GM21526 (cell line): ENCODE results near the gene IGLON5.

Source experiments
- ATAC-seq: cut with Tn5 transposase; IDR thresholded peaks from one replicate; pipeline ENCODE4 v1.9.1; 2021; ENCODE audit warnings: moderate library complexity; ENCODE audit not compliant: unreplicated experiment, low FRiP score

The IGLON5 gene

DNA sequence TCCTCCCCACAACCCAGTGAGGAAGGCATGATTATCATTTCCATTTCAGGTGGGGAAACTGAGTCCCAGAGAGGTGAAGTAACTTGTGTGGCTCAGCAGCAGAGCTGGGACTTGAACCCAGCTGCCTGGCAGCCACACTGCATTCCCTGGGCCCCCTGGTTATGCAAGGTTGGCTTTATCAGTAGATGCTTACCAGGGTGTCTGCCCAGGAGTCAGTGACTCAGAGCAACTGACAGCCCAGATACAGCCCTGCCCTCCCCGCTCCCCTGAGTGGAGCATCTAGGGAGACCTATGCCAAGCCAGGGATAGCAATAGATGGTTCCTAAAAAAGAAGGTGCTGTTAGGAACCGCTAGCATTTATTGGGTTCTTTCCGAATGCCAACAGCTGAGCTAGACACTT, 5.9 kb downstream of the IGLON5 start:
- no peak for ATAC-seq

- ATAC-seq, result no peak
These were observed 6.5 kb downstream of the IGLON5 start for GRCh38 chr19:51317968-51318367.

DNA sequence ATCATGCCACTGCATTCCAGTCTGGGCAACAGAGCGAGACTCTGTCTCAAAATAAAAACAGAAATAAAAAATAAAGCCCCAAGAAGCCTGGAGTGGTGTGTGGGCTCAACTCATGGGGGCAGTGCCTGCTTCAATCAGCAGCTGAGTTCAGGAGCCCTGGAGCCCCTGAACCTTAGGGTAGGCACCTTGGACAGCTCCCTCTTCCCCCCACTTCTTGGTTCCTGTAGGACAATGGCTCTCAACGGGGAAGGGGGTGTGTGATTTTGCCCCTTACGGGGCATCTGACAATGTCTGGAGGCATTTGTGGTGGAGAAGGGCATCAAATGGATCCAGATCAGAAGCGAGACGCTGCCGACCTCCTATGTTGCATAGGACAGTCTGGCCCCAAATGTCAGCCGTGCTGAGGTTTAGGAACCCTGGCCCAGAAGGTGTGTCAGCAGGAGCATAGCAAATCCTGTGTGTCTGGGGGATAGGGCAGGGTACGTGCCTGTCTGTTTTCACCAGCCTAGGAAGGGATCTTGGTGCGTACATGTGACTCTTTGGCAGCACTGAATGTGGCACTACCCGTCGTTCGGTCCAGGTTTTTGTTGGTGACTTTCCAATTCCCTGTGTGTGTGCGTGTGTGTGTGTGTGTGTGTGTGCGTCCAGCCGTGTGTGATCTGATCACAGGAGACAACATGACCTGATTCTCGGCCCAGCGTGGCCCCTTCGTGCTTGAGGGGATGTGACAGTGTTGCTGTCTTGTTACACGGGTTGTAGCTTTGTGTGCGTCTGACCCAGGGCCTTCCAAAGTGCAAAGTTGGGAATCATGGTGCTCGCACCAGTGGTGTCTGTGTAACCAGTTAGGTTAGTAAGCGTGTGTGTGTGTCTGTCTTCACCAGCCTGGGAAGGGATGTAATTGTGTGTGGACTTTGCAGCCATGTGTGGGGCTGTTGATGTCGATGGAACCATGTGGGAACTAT, 7.5 kb downstream of the IGLON5 start:
- no peak for ATAC-seq

DNA sequence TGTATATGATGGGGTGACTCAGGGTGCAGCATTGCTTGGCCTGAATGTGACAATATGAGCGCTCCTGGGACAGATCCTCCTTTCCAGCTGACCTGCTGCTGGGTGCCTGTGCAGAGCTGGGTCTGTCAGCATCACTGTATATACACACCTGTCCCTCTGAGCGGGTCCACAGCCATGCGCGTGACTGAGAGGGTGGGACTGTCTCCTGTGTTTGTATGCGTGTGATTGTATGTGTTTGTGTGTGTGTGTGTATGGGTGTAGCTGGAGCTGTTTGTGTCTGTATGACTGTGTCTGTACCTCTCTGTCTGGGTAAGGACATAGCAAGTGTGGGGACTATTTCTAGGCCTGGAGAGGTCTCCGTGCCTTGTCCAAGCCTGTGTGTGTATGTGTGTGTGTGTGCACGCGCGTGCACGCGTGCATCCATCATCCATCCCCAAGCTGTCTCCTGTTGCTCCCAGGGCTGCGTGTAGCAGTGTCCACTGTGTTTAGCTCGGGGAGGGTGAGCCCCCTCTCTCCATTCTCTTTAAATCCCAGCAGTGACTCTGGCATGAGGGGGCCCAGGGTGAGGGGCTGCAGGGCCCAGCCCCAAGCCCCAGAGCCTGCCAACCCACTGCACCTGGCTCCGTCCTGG, 8.3 kb downstream of the IGLON5 start:
- no peak for ATAC-seq

DNA sequence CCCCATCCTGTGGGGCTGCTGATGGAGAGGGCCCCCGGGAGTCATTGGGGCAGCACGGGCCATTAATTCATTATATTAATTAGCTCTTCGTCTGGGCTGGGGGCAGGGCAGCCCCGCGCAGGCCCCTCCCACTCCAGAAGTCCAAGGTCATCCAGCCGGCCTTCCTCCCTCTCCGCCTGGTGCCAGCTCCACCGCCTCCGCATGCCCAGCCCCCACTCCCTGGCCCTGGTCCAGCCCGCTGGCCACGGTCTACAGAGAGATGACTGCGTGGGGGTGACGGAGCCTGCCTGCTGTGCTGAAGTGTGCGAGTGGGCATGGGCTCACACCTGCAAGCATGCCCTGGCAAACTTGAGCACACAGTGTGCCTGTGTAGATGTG, 8.8 kb downstream of the IGLON5 start:
- no peak for ATAC-seq

GRCh38 chr19:51321799-51322198, 10.4 kb downstream of the IGLON5 start:
- no peak for ATAC-seq

DNA sequence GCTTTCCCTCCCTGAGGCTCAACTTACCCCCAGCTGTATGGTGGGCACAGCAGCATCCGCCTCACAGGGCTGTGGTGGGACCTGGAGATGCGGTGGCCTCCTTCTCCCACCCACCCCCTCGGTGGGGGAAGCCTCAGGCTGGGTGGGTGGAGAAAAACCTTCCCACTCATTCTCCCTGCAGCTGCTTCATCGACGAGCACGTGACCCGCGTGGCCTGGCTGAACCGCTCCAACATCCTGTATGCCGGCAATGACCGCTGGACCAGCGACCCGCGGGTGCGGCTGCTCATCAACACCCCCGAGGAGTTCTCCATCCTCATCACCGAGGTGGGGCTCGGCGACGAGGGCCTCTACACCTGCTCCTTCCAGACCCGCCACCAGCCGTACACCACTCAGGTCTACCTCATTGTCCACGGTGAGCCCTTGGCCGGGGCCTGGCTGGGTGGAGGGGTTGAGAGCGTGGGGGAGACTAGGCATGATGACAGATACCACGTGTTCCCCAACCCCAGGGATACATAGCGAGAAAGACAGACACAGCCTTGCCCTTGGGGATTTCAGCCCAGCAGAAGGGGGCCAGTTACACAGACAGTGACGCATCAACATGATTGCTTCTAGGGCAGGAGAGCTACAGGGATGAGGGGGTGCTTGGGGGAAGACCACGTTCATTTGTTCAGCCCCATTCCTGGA, 12.2 kb downstream of the IGLON5 start:
- ATAC-seq, result no peak

GRCh38 chr19:51324167-51324481, 12.7 kb downstream of the IGLON5 start:
- ATAC-seq, result no peak

DNA sequence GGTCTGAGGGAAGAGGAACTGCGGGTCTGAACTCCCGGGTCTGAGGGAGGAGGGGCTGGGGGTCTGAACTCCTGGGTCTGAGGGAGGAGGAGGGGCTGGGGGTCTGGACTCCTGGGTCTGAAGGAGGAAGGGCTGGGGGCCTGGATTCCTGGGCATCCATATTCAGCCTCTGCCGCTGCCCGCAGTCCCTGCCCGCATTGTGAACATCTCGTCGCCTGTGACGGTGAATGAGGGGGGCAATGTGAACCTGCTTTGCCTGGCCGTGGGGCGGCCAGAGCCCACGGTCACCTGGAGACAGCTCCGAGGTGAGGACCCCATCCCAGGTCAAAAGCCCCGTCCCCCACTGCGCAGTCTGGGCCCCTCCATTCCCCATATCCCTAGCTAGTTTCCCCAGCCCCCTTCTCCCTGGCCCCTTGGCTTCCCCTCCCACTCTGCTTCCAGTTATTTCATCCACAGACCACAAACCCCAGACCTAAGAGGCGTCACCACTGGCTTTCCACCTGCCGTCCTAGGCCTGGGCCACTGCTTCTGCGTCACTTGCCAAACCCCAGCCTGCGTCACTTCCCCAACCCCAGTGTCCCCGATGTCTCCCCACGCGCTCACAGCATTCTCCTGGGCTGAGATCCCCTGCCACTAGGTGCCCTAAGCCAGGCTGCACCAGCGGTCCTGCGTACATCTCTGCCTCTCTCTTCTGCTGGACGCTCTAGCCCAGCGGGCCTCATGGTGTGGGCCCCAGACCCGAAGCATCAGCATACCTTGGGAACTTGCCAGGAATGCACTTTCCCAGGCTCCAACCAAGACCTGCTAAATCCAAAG, 13.9 kb downstream of the IGLON5 start:
- no peak for ATAC-seq

GRCh38 chr19:51326216-51327065, 15.0 kb downstream of the IGLON5 start:
- no peak for ATAC-seq

GRCh38 chr19:51327066-51328001, 15.9 kb downstream of the IGLON5 start:
- ATAC-seq, result no peak

DNA sequence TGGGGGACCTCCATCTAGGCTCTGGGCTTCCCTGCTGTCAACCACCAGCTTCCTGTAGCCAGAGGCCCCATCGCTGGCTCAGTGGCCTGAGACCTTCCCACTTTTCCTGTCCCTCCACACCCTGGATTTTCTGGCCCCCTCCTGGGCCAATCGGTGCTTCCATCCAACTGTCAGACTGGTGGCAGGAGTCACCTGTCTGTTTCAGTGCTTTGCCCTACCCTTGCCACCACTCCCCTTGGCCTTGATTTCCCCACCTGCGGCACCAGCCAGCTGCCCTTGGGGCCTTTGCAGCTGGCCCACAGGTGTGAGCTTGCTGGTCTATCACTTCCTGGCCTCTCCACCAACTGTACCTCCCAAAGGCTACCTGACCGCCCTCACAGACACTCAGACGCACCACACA, 18.0 kb downstream of the IGLON5 start:
- no peak for ATAC-seq

DNA sequence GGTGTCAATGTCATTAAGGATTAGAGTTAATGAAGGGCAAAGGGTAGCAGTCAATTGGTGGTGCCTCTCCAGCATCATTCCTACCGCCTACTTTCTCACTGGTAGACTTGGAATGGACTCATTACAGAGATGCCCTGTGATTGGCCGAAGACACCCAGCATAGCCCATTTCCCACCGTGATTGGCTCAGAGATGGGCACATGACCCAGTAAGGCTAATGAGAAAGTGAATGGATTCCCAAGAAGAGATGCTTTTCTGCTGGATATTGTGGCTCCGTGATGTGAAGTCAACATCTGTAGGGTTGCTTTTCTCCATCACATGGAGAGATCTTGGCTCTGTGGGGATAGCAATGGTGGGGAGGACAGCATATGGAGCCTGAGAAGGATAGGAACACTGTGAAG, 18.9 kb downstream of the IGLON5 start:
- ATAC-seq, result no peak

DNA sequence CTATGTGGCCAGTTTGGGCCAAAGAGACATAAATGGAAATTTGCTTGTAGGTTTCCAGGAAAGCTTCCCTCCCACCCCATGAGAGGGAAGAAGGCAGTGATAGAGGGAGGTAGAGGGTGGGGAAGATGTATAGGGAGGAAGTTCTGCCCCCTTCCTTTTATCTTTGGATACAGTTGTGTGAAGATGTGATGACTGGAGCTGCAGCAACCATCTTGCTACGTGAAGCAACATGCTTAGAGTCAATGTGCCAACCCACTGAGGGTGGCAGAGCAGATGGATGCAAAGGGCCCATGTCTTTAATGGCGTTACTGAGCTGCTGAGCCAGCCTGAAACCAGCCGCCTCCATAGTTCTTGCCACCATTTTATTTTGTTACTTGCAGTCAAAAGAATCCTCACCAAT, 19.7 kb downstream of the IGLON5 start:
- ATAC-seq, result no peak

DNA sequence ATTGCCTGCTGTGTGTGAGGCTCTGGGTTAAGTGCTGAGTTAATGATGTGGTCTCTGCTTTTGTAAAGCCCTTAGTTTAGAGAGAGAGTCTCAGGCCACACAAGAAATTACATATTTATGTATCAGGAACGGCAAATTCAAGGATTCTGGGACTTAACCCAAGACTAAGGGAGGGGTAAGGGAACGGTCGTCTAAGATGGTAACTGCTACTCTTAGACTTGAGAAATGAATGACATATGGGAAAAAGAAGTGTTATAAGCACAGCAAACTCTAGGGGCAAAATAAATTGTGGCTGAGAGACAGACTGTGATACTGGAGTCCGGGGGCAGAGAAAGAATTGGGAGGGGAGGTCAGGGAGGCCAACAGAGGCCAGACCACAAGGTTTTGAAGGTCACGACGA, 20.3 kb downstream of the IGLON5 start:
- no peak for ATAC-seq

- no peak for ATAC-seq
These were observed 22.5 kb downstream of the IGLON5 start for GRCh38 chr19:51333836-51334460.

GRCh38 chr19:51337141-51337860, 25.9 kb downstream of the IGLON5 start:
- no peak for ATAC-seq
